GF-D8 (cell line): ENCODE measurements around the gene NDUFAF2.
"Not testable (repeated sequence)": the region's sequence is repeated elsewhere in the genome, so short reads cannot be mapped to it uniquely, and the experiment has no call there.

ENCODE experiments used
- DNase-seq: peaks from one replicate; lab custom pipeline; 2025; lab: John Stamatoyannopoulos, UW

The NDUFAF2 gene

GRCh38 chr5:60993425-60993824, 48.4 kb downstream of the NDUFAF2 start:
- DNase-seq, result no peak

GRCh38 chr5:60993875-60994571, 49.0 kb downstream of the NDUFAF2 start:
- no peak for DNase-seq

GRCh38 chr5:60996368-60996767, 51.4 kb downstream of the NDUFAF2 start:
- DNase-seq, result no peak

GRCh38 chr5:60997721-60998120, 52.7 kb downstream of the NDUFAF2 start:
- DNase-seq, result no peak

- no peak for DNase-seq
Measured at GRCh38 chr5:61000887-61001286, 55.9 kb downstream of the NDUFAF2 start.

GRCh38 chr5:61001647-61002046, 56.6 kb downstream of the NDUFAF2 start:
- DNase-seq, result no peak

GRCh38 chr5:61002611-61003355, 57.8 kb downstream of the NDUFAF2 start:
- no peak for DNase-seq

GRCh38 chr5:61004448-61004847, 59.4 kb downstream of the NDUFAF2 start:
- no peak for DNase-seq

GRCh38 chr5:61009907-61010306, 64.9 kb downstream of the NDUFAF2 start:
- DNase-seq, result no peak

GRCh38 chr5:61010467-61011454, 65.8 kb downstream of the NDUFAF2 start:
- DNase-seq, result no peak

GRCh38 chr5:61018062-61018461, 73.1 kb downstream of the NDUFAF2 start:
- DNase-seq, result no peak

- peak; percentile 23 for DNase-seq
Measured at GRCh38 chr5:61019642-61020041, 74.6 kb downstream of the NDUFAF2 start.

GRCh38 chr5:61020415-61020814, 75.4 kb downstream of the NDUFAF2 start:
- DNase-seq, result no peak

GRCh38 chr5:61023131-61023530, 78.1 kb downstream of the NDUFAF2 start:
- no peak for DNase-seq

GRCh38 chr5:61026004-61026403, 81.0 kb downstream of the NDUFAF2 start:
- no peak for DNase-seq

- no peak for DNase-seq
Measured at GRCh38 chr5:61028382-61028781, 83.4 kb downstream of the NDUFAF2 start.

GRCh38 chr5:61029456-61030162, 84.6 kb downstream of the NDUFAF2 start:
- DNase-seq, result no peak

- DNase-seq, result no peak
Measured at GRCh38 chr5:61030163-61030482, 85.1 kb downstream of the NDUFAF2 start.

- DNase-seq, result not testable (repeated sequence)
Measured at GRCh38 chr5:61031301-61031700, 86.3 kb downstream of the NDUFAF2 start.

- DNase-seq, result no peak
Measured at GRCh38 chr5:61044545-61044944, 99.5 kb downstream of the NDUFAF2 start.

- no peak for DNase-seq
Measured at GRCh38 chr5:61047346-61047745, 102.3 kb downstream of the NDUFAF2 start.

- DNase-seq, result no peak
Measured at GRCh38 chr5:61048534-61048933, 103.5 kb downstream of the NDUFAF2 start.
